HG02943 (cell line): ENCODE measurements around the gene SUGCT.

Experiments used
- ATAC-seq: cut with Tn5 transposase; IDR thresholded peaks from one replicate; pipeline ENCODE4 v1.9.1; 2021; ENCODE audit warnings: mild to moderate bottlenecking, low read depth, moderate library complexity; ENCODE audit not compliant: unreplicated experiment

SUGCT gene

DNA sequence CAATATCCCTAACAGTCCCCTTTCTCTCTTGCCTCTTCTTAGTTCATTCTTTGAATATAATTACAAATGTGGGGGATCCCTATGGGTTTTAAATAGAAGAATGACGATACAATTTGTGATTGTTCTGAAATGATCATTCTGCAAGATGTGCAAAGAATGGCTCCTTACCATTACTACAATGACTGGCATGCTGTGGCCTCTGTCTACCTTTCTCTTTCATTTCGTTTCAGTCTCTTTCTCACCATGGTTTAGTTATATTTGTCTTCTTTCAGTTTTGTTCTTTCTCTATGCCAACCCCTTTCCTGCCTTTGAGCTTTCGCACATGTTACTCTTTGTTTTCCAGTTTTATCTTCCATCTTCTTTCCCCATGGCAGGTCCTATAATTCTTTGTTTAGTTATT lies 176.5 kb downstream of the SUGCT start:
- peak; percentile 99 for ATAC-seq

DNA sequence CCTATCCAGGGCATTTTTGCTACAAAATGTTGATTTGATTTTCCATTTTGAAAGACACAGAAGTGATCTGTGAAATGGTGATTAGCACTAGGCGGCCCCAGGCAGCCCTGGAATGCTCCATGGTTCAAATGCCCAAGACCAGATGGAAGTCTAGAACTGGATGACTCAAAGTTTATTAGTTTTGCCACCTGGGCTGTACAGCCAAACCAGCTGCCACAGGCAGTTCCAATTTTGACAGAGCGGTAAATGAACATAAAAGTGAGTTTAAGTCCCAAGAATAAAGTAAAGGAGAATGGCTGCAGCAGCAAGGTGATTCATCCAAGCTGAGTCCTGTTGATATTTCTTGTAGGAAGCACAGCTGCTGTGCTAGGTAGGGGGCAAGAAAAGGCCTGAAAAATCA lies 180.5 kb downstream of the SUGCT start:
- ATAC-seq: no peak

DNA sequence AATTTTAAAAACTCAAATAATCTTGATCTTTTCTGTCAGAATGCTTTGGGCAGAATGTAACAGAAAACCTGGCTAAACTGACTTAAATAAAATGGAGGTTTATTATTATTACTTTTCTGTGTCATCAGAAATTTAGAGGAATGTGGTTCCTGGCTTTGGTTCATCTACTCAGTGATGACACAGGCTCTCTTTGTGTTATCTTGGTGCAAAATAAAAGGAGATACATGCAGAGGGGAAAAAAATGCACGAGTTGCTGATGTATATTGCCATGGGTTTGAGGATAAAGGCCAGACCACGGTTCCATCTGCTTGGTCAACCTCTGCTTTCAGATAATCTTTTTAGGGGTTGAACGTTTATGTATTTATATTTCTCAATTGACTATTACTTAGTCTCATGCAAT lies 181.4 kb downstream of the SUGCT start:
- no peak for ATAC-seq

DNA sequence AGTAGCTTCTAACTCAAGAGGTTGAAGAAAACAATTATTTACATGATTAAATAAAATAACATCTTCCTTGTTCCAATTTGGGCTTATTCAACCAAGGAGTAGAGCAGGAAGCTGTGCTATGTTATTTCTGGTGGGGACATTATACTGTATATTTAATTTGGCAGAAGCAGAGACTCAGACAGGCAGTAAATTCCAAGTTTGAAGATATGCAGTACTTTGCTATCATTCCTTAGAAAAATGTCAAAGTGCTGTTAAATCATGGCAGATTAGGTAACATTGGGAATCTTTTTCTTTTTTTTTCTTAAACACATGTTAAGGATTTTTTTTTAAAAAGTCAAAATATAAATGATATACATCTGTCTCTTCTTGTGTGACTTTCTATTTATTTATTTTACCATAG lies 190.1 kb downstream of the SUGCT start:
- no peak for ATAC-seq

DNA sequence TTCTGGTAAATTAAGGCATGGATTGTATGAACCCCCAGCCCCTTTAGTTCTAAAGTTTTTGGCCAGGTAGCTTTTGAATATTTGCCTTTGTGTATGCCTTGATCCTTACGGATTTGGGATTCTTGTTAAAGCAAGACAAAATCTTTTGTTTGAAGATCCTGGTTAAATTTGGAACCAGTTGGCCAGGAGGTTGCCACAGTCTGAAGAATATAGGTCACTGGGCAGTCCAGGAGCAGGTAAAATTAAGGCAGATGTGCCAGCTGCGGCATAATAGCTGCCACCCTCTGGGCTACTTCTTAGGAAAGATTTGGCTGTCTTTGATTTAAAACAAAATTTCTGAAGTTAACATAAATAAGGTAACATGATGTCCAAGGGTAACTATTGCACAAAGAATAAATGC lies 192.3 kb downstream of the SUGCT start:
- no peak for ATAC-seq

DNA sequence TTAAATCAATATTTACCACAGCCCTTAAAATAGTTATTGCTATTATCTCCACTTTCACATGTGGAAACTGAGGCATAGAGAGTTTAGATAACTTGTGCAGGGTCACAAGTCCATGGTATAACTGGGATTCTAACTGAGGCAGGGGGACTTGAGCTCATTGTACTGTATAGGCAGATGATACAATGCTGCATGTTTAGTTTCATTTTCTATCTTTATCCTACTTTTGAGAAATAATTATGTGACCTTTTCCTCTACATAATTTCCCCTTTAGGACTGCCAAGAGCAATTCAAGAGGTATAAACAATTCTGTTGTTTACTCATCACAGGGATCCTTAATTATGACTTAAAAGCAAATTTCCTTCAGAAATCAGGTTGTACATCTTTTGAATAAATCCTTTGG lies 193.1 kb downstream of the SUGCT start:
- no peak for ATAC-seq

DNA sequence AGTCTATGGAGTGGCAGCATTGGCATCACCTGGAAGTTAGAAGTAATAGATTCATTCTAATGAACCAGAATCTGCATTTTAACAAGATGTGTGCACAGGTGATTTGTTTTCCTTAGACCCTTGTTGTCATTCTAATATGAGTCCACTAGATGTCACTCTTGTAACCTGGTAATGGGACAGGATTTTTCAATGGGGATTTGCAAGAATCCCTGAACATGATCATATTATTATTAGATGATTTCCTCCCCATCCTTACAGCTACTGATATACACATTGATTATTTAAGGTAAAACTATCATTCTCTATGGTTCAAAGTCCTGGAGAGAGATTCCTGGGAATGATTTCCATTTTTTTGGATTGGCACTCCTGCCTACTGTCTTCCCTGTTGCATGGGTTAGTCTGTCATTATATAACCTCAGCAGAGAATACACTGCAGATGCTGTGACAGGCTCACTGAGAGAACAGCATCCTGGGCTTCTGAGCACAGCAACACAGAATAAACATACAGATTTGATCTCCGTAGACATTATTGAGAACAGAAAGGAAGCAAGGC lies 194.9 kb downstream of the SUGCT start:
- no peak for ATAC-seq

DNA sequence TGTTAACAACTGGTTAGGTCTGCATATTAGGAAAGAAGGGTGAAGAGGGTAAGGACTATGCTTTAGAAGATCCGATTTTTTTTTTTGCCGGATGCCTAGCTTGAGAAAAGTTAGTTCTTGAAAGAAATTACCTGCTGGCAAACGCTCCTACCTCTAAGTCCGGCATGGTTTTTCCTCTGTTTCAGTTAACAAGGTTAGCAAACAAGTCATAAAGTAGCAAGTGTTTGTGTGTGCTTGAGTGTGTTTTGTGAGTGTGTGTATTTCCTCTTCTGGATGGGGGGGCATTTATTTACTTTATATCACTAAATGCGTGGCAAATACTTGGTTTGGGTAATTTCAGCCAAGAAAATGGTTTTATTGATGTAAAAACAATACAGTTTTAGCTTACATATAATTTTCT lies 195.6 kb downstream of the SUGCT start:
- ATAC-seq: no peak

DNA sequence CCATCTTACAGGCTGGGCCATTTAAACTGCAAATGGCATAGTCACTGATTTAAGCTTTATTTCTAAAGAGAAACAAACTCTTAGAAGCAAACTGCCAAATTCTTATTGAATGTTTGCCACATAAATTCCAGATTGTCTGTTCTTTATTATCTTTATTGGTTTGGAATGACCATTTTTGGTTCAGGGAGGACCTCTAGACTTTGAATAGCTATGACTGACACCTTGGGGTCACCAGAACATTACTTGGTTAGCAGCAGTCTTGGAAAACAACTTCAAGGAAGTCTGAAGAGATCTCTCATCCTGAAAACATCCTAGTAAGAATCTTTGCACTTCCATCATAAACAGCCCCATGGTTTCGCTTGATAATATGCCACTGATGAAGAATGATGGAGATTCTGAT lies 197.1 kb downstream of the SUGCT start:
- no peak for ATAC-seq

DNA sequence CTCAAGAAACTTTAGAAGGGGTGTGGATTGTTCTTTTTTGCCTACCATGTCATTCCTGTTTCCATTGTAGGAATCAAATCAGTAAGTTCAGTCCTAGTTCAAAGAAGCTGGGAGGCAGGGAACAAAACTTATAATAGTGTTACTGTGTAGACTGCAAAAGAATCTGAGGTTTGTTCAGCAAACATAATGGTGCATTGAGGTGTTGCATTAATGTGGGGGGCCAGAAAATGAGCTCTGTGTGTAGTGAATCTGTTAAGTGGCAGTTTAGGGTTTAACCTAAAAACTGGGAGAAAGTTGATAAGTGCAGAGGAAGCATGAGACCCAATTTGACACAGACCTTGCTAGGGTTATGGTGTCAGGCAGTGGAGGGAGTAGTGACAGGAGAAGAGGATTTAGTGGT lies 197.7 kb downstream of the SUGCT start:
- no peak for ATAC-seq

DNA sequence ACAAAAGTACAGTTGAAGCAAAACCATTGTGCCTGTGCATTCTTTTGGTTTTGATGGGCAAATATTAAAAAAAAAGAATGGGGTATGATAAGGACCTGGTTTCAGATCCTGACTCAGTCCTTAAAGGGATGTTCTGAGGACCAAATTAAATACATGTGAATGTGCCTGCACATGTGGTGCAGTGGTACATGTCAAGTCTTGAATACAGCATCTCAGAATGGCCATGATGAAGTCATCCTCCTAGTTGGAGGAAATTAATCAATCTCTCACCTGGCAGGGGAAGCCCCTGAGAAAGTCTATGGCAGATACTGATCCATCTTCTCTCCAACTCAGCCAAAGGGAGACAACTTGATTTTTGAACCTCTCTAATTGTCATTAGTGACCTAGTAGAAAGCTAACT lies 207.0 kb downstream of the SUGCT start:
- no peak for ATAC-seq

DNA sequence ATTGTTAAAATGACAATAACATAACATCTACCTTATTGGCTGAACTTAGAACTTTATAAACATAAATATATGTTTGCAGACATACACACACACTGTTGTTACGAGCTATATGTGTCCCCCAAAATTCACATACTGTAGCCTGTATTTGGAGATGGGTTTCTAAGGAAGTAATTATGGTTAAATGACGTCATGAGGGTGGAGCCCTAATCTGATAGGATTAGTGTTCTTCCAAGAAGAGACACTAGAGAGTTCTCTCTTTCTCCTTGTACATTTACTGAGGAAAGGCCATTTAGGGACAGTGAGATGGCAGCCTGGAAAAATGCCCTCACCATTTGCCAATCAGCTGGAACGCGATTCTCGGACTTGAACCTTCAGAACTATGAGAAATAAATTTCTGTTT lies 211.7 kb downstream of the SUGCT start:
- no peak for ATAC-seq

DNA sequence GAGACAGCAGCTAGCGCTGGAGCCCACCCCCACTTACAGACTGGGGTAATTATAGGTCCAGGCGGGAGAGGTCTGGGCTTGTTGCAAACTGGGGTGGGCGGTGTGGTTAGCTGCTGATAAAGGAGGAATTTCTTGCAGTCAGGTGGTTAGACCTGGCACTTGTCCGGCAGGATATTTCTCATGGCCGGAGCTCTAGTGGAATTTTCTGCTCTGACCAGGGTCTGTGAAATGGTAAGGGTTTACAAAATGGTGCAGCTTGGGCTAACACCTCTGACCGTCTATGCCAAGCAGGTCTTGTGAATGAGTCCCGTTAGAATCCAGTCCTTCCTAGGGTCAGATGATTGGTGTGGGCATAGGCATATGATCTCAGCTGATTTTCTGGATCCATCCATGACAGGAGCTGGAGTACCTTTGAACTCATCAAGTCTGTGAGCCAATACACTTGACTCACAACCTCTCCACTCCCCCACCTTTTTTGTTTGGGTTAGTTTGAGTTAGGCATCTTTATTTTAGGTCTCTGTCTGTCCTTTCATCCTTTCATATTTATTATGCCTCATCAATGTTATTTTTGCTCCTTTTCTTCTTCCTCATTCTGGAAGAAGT lies 213.4 kb downstream of the SUGCT start:
- ATAC-seq: no peak

DNA sequence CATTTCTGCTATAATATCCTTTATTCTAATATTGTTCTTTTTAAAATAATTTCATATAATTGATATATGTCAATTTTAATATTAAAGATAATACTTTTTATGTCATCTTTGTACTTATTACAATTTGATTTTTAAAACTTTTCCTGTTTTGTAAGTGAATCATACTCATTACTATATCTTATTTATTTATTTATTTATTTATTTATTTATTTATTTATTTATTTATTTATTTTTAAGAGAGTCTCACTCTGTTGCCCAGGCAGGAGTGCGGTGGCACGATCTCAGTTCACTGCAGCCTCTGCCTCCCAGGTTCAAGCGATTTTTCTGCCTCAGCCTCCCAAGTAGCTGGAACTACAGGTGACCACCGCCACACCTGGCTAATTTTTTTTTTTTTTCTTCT lies 215.3 kb downstream of the SUGCT start:
- ATAC-seq: no peak

DNA sequence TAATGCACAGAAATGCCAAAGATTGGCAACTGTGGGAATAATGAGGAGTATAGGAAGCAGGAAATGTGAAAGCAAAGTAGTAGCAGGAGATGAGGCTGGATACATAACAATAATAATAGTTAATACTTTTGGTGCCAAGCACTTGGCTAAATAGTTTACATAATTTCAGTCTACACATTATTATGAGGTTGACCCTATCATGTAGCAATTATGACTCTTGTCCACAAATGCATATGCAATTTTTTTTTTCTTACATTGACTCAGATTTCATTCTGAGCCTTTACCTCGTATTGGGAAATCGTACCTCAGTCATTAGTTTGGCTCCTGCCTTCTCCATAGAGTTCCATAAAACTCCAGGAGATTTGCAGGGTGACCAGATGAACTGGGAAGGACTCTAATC lies 219.9 kb downstream of the SUGCT start:
- ATAC-seq: no peak

DNA sequence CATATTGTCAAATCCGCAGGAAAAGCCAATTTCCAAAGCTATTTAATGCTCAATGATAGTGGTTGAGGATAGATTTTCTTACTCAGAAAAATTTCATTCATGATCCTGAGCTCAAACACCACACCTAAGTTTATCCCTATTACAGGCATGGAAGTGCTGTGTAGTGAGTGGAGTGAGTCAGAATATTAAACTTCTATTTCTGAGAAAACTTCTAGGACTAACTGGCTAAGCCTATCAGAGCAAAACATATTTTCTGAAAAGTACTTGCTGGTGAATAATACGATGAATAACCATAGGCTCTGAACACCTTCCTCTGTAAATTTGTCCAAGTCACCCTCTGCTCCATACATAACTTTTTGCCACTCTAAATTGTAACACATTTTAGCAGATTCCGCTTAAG lies 221.5 kb downstream of the SUGCT start:
- ATAC-seq: no peak

DNA sequence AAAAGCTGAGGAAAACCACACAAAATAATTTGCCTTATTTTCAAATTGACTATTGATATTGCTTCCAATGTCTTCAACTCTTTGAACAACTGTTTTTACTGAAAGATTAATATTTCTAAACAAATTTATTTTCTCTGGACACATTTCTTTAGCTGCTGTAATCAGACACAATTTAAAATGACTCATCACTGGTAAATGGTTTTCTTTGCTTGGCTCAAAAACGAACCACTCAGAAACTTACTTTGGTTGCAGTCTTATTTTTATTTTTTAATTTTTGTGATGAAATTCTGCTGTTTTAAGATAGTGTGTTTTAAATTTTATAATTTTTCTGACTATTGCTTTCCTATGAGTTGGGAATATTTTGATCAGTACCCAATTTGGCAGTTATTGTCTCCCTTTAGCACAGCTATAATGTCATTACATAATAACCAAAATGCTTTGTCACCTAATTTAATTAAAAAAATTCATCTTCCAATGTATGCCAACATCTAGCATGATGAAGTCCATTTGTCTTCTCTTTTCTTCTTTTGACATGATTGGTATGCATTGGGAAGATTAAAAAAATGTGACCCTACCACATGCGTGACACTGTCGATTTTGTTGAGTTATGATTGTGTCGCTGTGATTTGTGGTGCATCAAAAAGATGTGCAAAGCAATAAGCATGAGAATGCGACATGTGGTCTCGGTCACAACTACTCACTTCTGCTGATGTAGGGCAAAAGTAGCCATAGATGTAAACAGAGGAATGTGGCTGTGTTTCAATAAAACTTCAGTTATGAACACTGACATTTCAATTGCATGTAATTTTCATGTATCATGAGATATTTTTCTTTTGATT lies 222.3 kb downstream of the SUGCT start:
- ATAC-seq: no peak

DNA sequence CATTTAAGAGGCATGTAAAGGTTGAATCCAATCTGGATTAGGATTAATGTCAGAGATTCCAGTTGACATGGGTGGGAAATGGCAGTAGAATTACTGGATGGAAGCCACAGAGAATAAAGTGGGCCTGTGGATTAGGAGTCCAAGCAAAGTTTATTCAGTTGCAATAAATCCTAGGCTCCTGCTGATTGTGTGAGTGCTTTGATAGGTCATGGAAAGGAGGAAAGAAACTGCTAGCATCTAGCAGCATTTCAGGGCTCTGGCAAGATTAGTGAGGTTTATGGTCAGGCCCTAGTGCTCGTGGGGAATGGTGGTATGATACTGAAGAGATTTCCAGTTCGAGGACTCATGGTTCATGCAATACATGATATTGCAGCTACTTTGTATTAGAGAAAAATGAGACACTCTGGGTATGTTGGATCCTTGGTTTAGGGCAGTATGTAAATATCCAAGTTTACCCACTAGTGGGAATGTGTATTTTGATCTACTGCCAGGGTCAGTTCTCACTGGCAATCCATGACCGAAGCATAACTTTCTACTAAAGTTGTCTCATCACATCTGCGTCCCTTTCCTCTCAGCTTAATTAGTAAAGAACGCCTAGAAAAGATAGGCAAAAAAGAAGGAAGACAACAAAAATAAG lies 235.0 kb downstream of the SUGCT start:
- no peak for ATAC-seq

DNA sequence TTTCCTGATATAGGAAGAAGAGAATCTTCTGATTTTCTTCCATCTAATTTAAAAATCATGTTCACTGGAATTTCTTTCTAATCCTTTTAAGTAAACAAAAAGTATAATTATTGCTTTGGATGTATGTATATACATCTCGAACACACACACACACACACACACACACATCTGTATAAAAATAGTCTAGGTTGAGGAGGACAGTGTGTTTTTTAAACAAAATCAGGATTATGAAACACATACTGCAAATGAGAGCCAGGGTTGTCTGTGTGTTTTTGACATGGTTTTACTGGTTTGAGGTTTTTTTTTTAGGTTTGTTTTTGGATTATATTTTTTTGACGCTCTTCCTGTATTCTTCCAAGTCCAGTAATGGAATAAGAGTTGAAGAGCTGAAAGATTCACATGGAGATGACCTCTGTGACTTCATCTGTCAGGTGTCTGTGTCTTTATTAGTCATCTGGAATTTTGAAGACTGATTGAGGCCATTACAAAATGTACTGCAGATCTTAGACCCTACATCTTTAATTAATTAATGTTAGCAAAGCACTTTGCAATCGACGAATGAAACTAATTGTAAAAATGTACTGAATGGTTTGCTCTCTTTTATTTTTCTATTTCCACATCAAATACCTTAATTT lies 237.1 kb downstream of the SUGCT start:
- no peak for ATAC-seq

DNA sequence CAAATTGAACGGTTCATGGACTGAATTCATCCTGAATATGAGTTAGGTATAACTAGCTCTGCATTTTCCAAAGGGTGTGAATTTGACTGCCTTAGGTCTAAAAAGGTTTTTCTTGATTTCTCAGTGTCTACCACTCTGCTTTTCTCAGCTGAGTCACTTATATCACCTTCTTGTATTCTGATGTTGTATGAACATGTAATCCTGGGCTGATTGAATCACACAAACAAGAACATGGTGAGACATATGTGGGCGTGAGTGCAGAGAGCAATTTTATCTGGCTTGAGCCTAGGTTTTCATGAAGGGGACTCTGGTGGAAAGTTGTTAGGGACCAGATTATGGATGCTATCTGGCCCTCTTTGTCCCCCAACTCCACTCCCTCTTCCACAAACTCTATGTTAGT lies 239.8 kb downstream of the SUGCT start:
- ATAC-seq: no peak

DNA sequence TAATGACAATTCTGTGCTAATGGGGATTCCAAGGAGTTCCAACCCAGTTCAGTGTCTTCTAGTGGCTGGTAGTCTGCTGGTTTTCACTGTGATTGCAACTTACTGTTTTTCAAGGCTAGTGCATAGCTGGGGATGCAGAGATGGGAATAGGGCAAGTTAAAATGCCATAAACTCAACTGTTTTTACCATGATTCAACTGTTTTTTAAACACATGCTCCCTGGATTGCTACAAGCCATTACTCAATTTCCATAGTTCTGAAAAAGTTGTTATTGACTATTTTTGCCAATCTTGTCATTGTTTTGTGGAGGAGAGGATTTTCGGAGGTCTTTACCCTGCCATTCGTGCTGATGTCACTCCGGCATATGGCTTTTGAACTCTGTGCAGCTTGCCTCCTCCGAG lies 245.3 kb downstream of the SUGCT start:
- no peak for ATAC-seq
